ENCODE measurements around the gene PABPN1.
"Not testable (repeated sequence)": the region's sequence is repeated elsewhere in the genome, so short reads cannot be mapped to it uniquely, and the experiment has no call there.

Gene PABPN1

DNA sequence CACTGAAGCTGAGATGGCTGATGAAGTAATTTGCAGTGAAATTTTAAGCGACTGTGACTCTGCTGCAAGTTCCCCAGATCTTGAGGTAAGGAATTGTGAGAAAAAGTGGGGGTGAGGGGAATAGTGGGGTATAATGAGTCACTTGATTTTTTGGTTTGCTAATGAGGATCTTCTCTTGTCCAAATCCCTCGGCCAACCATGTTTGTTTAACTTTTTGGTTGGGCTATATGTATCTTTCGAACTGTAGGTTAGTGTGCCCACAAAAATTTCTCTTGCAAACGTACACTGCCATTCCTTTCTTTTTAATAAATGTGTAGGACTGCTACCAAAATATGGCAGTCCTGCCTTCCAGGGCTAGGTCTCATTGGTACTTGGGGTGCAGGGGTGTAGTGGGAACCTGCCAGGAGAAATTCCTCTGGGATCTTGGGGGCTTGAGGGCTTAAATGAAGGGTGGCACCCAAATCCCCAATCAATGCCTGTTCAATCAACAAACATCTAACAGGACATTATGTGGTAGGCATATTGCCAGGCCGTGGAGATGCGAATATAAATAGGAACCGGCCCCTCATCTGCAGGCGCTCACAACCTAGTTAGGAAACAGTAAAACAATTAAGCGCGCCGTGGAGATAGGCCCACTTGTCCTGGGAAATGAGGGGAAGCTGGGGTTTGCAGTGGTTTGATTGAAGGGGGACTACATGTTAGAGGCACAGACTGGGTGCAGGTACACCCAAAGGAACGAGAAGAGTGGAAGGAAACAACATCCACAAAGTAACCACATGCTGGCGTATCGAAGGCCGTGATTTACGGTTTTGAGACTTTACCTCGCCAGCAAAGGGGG, 1.3 kb upstream of the PABPN1 start:
- no peak for DNase-seq (ENCODE audit: low spot score)

DNA sequence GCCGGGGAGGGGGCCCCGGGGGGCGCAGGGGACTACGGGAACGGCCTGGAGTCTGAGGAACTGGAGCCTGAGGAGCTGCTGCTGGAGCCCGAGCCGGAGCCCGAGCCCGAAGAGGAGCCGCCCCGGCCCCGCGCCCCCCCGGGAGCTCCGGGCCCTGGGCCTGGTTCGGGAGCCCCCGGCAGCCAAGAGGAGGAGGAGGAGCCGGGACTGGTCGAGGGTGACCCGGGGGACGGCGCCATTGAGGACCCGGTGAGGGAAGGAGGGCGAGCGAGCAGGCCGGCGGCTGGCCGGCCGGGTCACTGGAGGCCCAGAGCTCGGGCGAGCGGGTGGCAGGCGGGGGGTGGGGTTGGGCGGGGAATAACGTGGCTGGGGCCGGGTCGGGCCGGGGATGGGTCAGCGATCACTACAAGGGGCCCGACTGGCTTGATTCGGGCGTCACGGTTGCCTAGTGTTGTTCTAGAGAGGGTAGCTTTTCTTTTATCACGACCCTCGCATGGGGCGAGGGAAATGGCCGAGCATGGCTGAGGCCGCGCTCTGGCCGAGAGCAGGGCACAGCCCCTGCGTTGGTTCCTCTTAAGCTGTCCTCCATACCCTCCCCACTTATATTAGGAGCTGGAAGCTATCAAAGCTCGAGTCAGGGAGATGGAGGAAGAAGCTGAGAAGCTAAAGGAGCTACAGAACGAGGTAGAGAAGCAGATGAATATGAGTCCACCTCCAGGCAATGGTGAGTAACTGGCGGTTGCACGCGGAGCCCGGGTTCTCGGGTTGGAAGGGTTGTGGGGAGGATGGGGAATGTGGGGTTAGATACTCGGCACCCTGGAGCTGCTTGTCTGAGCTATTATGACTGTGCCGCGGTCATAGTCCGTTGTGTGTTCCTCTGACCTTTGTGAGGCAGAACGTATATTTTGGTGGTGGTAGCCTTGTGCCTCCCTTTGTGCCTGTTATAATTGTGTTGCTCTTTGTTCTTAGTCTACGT, 603 bp downstream of the PABPN1 start:
- TF ChIP-seq, protein P1, sequence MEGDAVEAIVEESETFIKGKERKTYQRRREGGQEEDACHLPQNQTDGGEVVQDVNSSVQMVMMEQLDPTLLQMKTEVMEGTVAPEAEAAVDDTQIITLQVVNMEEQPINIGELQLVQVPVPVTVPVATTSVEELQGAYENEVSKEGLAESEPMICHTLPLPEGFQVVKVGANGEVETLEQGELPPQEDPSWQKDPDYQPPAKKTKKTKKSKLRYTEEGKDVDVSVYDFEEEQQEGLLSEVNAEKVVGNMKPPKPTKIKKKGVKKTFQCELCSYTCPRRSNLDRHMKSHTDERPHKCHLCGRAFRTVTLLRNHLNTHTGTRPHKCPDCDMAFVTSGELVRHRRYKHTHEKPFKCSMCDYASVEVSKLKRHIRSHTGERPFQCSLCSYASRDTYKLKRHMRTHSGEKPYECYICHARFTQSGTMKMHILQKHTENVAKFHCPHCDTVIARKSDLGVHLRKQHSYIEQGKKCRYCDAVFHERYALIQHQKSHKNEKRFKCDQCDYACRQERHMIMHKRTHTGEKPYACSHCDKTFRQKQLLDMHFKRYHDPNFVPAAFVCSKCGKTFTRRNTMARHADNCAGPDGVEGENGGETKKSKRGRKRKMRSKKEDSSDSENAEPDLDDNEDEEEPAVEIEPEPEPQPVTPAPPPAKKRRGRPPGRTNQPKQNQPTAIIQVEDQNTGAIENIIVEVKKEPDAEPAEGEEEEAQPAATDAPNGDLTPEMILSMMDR (IDR thresholded peaks at IDR 0.05; ENCODE audit: extremely low read depth, missing control alignments): no peak
- DNase-seq (ENCODE audit: low spot score): no peak

More for the DNA sequence above, 1.3 kb upstream of the PABPN1 start:
- TF ChIP-seq, protein P1 (IDR thresholded peaks at IDR 0.05; ENCODE audit: extremely low read depth, missing control alignments): no peak

DNA sequence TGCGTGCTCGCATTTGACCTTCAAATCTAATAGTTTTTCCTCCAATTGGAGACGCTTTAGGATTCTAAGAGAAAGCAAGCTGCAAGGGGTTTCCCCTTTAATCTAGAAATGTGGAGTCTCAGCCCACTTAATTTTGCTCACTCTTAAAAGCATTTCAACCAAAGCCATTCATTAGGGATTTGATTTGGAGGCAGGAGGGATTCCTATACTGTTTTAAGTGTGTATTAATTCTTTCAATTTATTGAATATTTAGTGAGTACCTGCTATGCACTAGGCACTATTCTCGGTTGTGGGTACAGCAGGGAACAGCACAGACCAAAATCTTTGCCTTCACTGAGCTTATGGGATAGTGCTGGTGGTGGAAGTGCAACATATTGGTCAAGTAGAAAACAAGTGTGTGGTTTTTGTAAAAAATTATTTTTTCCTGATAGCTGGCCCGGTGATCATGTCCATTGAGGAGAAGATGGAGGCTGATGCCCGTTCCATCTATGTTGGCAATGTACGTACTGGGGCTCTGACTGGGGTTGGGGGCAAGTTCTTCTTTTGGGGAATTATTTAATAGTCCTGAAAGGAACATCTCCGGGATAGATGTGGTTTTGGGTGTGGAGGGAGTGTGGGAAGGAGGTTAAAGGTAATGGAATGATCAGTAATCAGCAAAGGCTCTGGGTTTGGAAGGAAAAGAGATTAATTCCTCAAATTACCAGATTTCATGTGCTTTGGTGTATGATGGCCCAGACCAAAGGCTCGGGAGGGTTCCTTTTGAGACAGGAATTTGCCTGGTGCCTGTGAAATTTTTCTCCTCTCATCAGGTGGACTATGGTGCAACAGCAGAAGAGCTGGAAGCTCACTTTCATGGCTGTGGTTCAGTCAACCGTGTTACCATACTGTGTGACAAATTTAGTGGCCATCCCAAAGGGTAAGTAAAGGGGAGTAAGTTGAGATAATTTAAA, 1.6 kb downstream of the PABPN1 start:
- TF ChIP-seq, protein P1 (IDR thresholded peaks at IDR 0.05; ENCODE audit: extremely low read depth, missing control alignments): no peak
- DNase-seq (ENCODE audit: low spot score): no peak

DNA sequence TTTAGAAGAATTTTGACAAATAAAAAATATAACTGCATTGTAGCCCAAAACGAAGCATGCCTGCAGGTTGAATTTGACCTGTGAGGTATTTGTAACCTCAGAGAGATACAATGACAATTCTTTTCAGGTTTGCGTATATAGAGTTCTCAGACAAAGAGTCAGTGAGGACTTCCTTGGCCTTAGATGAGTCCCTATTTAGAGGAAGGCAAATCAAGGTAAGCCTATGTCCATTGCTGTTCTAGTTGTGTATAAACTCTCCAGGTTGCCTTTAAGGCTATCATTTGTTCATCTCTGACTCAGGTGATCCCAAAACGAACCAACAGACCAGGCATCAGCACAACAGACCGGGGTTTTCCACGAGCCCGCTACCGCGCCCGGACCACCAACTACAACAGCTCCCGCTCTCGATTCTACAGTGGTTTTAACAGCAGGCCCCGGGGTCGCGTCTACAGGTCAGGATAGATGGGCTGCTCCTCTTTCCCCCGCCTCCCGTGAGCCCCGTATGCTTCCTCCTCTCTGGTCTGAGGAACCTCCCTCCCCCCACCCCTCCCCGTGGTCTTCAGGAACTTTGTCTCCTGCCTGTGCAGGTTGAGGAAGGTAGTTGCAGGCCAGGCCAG, 2.7 kb downstream of the PABPN1 start:
- no peak for DNase-seq (ENCODE audit: low spot score)
- TF ChIP-seq, protein P1 (IDR thresholded peaks at IDR 0.05; ENCODE audit: extremely low read depth, missing control alignments): no peak

GRCh38 chr14:23324455-23324846, 3.2 kb downstream of the PABPN1 start:
- TF ChIP-seq, protein P1 (IDR thresholded peaks at IDR 0.05; ENCODE audit: extremely low read depth, missing control alignments): no peak
- no peak for DNase-seq (ENCODE audit: low spot score)

DNA sequence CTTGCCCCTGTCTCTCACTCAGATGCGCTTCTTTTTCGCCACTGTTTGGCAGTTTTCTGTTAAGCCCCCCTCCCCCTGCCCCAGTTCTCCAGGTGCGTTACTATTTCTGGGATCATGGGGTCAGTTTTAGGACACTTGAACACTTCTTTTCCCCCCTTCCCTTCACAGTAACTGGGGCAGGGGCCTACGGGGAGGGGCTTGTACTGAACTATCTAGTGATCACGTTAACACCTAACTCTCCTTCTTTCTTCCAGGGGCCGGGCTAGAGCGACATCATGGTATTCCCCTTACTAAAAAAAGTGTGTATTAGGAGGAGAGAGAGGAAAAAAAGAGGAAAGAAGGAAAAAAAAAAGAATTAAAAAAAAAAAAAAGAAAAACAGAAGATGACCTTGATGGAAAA, 3.7 kb downstream of the PABPN1 start:
- no peak for DNase-seq (ENCODE audit: low spot score)
- TF ChIP-seq, protein P1 (IDR thresholded peaks at IDR 0.05; ENCODE audit: extremely low read depth, missing control alignments): no peak

- not testable (repeated sequence) for DNase-seq (ENCODE audit: low spot score)
Observed at GRCh38 chr14:23325746-23326145, 4.5 kb downstream of the PABPN1 start.

Measured in GM20000 (cell line).